Memory B cell (primary cell): ENCODE measurements around the gene MYLK.
"Not testable (repeated sequence)": the region's sequence is repeated elsewhere in the genome, so short reads cannot be mapped to it uniquely, and the experiment has no call there.

Source experiments
- ATAC-seq: fragments of 150-1000 bp; cut with Tn5 transposase; 2 replicates; pipeline ENCODE4 v1.10.0; 2021; ENCODE audit warnings: low read depth, mild to moderate bottlenecking, moderate library complexity
- DNase-seq, 2 donors: peaks; one replicate each; pipeline ENCODE4 v3.0.0; 2022; ENCODE audit warnings: low spot score in 2 of 2
- H3K27ac Mint-ChIP-seq: one replicate; pipeline ENCODE4 v1.8.0; 2022; ENCODE audit warnings: mild to moderate bottlenecking, moderate library complexity, mixed read lengths
- H3K27me3 Mint-ChIP-seq: one replicate; pipeline ENCODE4 v1.8.0; 2022; ENCODE audit warnings: mixed read lengths
- H3K36me3 Mint-ChIP-seq: one replicate; pipeline ENCODE4 v1.8.0; 2022; ENCODE audit warnings: mild to moderate bottlenecking, mixed read lengths
- H3K4me1 Mint-ChIP-seq: one replicate; pipeline ENCODE4 v1.8.0; 2022; ENCODE audit warnings: mixed read lengths
- H3K4me3 Mint-ChIP-seq: one replicate; pipeline ENCODE4 v1.8.0; 2022; ENCODE audit warnings: mild to moderate bottlenecking, moderate library complexity, mixed read lengths
- H3K9me3 Mint-ChIP-seq: one replicate; pipeline ENCODE4 v1.8.0; 2022; ENCODE audit warnings: mixed read lengths

MYLK gene

GRCh38 chr3:123884203-123884831 is at the start of gene MYLK:
MYLK (minus strand) TSS chr3:123884332; CDS start chr3:123793841, 90,491 bp downstream.
- Mint-ChIP-seq H3K4me1 (peaks cover 10% of the 10 kb centered on the region), H3K4me3 (peak within 1 kb of the TSS; percentile 73), H3K36me3 (no peaks in the 10 kb centered on the region), H3K9me3 (no peaks in the 10 kb centered on the region), H3K27ac (no peak within 1 kb of the TSS), H3K27me3 (peaks cover 17% of the 10 kb centered on the region)
- DNase-seq = no peak
- peak; percentile 56 for ATAC-seq

GRCh38 chr3:123930445-123930844 is 46.3 kb upstream of the MYLK start:
- H3K9me3 Mint-ChIP-seq = no peaks in the 10 kb centered on the region
- H3K4me1 Mint-ChIP-seq = no peaks in the 10 kb centered on the region
- H3K4me3 Mint-ChIP-seq = no peak overlapping the region
- H3K27ac Mint-ChIP-seq = no peak overlapping the region
- H3K27me3 Mint-ChIP-seq = no peaks in the 10 kb centered on the region
- DNase-seq = no peak
- no peak for ATAC-seq
- H3K36me3 Mint-ChIP-seq = peaks cover 10% of the 10 kb centered on the region

- H3K27ac Mint-ChIP-seq = no peak overlapping the region
- no peaks in the 10 kb centered on the region for H3K27me3 Mint-ChIP-seq
- DNase-seq = no peak
- no peaks in the 10 kb centered on the region for H3K4me1 Mint-ChIP-seq
- peaks cover 7% of the 10 kb centered on the region for H3K9me3 Mint-ChIP-seq
- no peak overlapping the region for H3K4me3 Mint-ChIP-seq
- H3K36me3 Mint-ChIP-seq = peaks cover 17% of the 10 kb centered on the region
- ATAC-seq = no peak
These were observed 45.2 kb upstream of the MYLK start for GRCh38 chr3:123929325-123929724.

- no peak for ATAC-seq
- Mint-ChIP-seq H3K9me3 (peaks cover 21% of the 10 kb centered on the region), H3K4me3 (no peak overlapping the region), H3K36me3 (peaks cover 31% of the 10 kb centered on the region), H3K27me3 (no peaks in the 10 kb centered on the region), H3K4me1 (no peaks in the 10 kb centered on the region), H3K27ac (no peak overlapping the region)
- DNase-seq = no peak
These were observed 42.3 kb upstream of the MYLK start for GRCh38 chr3:123926396-123926795.

GRCh38 chr3:123920868-123921267 is 36.7 kb upstream of the MYLK start:
- H3K4me3 Mint-ChIP-seq = no peak overlapping the region
- no peak for DNase-seq
- H3K9me3 Mint-ChIP-seq = peaks cover 35% of the 10 kb centered on the region
- H3K27ac Mint-ChIP-seq = no peak overlapping the region
- H3K27me3 Mint-ChIP-seq = no peaks in the 10 kb centered on the region
- peaks cover 43% of the 10 kb centered on the region for H3K36me3 Mint-ChIP-seq
- no peak for ATAC-seq
- H3K4me1 Mint-ChIP-seq = no peaks in the 10 kb centered on the region

- ATAC-seq (no peak), DNase-seq (no peak)
- no peak overlapping the region for H3K27ac Mint-ChIP-seq
- no peak overlapping the region for H3K4me3 Mint-ChIP-seq
- no peaks in the 10 kb centered on the region for H3K27me3 Mint-ChIP-seq
- H3K4me1 Mint-ChIP-seq = no peaks in the 10 kb centered on the region
- peaks cover 44% of the 10 kb centered on the region for H3K36me3 Mint-ChIP-seq
- peaks cover 35% of the 10 kb centered on the region for H3K9me3 Mint-ChIP-seq
These were observed 36.3 kb upstream of the MYLK start for GRCh38 chr3:123920383-123920782.

GRCh38 chr3:123919353-123919752 is 35.2 kb upstream of the MYLK start:
- peaks cover 38% of the 10 kb centered on the region for H3K36me3 Mint-ChIP-seq
- ATAC-seq (no peak), DNase-seq (no peak)
- peaks cover 29% of the 10 kb centered on the region for H3K9me3 Mint-ChIP-seq
- no peaks in the 10 kb centered on the region for H3K27me3 Mint-ChIP-seq
- no peak overlapping the region for H3K27ac Mint-ChIP-seq
- H3K4me3 Mint-ChIP-seq = no peak overlapping the region
- H3K4me1 Mint-ChIP-seq = no peaks in the 10 kb centered on the region

GRCh38 chr3:123914829-123915228 is 30.7 kb upstream of the MYLK start:
- ATAC-seq (no peak), DNase-seq (no peak)
- H3K4me3 Mint-ChIP-seq = no peak overlapping the region
- peaks cover 5% of the 10 kb centered on the region for H3K36me3 Mint-ChIP-seq
- H3K27ac Mint-ChIP-seq = no peak overlapping the region
- no peaks in the 10 kb centered on the region for H3K27me3 Mint-ChIP-seq
- no peaks in the 10 kb centered on the region for H3K4me1 Mint-ChIP-seq
- H3K9me3 Mint-ChIP-seq = peaks cover 3% of the 10 kb centered on the region

- H3K27me3 Mint-ChIP-seq = peaks cover 2% of the 10 kb centered on the region
- ATAC-seq (no peak), DNase-seq (no peak)
- no peak overlapping the region for H3K4me3 Mint-ChIP-seq
- H3K4me1 Mint-ChIP-seq = no peaks in the 10 kb centered on the region
- H3K27ac Mint-ChIP-seq = no peak overlapping the region
- no peaks in the 10 kb centered on the region for H3K36me3 Mint-ChIP-seq
- no peaks in the 10 kb centered on the region for H3K9me3 Mint-ChIP-seq
These were observed 25.7 kb upstream of the MYLK start for GRCh38 chr3:123909785-123910184.

GRCh38 chr3:123907720-123908119 is 23.6 kb upstream of the MYLK start:
- no peak for DNase-seq
- Mint-ChIP-seq H3K27ac (no peak overlapping the region), H3K4me1 (no peaks in the 10 kb centered on the region), H3K9me3 (no peaks in the 10 kb centered on the region), H3K4me3 (no peak overlapping the region), H3K36me3 (no peaks in the 10 kb centered on the region), H3K27me3 (peaks cover 4% of the 10 kb centered on the region)
- ATAC-seq = no peak

- ATAC-seq (no peak), DNase-seq (no peak)
- no peaks in the 10 kb centered on the region for H3K36me3 Mint-ChIP-seq
- no peaks in the 10 kb centered on the region for H3K9me3 Mint-ChIP-seq
- H3K4me3 Mint-ChIP-seq = no peak overlapping the region
- H3K27me3 Mint-ChIP-seq = peaks cover 8% of the 10 kb centered on the region
- H3K4me1 Mint-ChIP-seq = no peaks in the 10 kb centered on the region
- no peak overlapping the region for H3K27ac Mint-ChIP-seq
These were observed 15.3 kb upstream of the MYLK start for GRCh38 chr3:123899300-123899865.

- no peak overlapping the region for H3K4me3 Mint-ChIP-seq
- ATAC-seq = no peak
These were observed 8.9 kb upstream of the MYLK start for GRCh38 chr3:123893012-123893411.

GRCh38 chr3:123892195-123892594 is 8.1 kb upstream of the MYLK start:
- no peak overlapping the region for H3K27ac Mint-ChIP-seq
- no peak for ATAC-seq
- H3K9me3 Mint-ChIP-seq = peaks cover 7% of the 10 kb centered on the region
- H3K4me1 Mint-ChIP-seq = no peaks in the 10 kb centered on the region
- no peak for DNase-seq
- peaks cover 7% of the 10 kb centered on the region for H3K36me3 Mint-ChIP-seq
- H3K4me3 Mint-ChIP-seq = no peak overlapping the region
- peaks cover 8% of the 10 kb centered on the region for H3K27me3 Mint-ChIP-seq

More at GRCh38 chr3:123893012-123893411, 8.9 kb upstream of the MYLK start:
- no peaks in the 10 kb centered on the region for H3K4me1 Mint-ChIP-seq
- H3K36me3 Mint-ChIP-seq = peaks cover 7% of the 10 kb centered on the region
- DNase-seq = no peak
- no peak overlapping the region for H3K27ac Mint-ChIP-seq
- peaks cover 8% of the 10 kb centered on the region for H3K27me3 Mint-ChIP-seq
- H3K9me3 Mint-ChIP-seq = peaks cover 7% of the 10 kb centered on the region

- H3K9me3 Mint-ChIP-seq, ATAC-seq, H3K4me3 Mint-ChIP-seq, DNase-seq, H3K27me3 Mint-ChIP-seq, H3K27ac Mint-ChIP-seq, H3K36me3 Mint-ChIP-seq, H3K4me1 Mint-ChIP-seq: not testable (repeated sequence)
These were observed 6.9 kb upstream of the MYLK start for GRCh38 chr3:123890991-123891390.

GRCh38 chr3:123890162-123890561 is 6.0 kb upstream of the MYLK start:
- H3K4me3 Mint-ChIP-seq, H3K4me1 Mint-ChIP-seq, H3K9me3 Mint-ChIP-seq, DNase-seq, H3K36me3 Mint-ChIP-seq, ATAC-seq, H3K27ac Mint-ChIP-seq: not testable (repeated sequence)
- H3K27me3 Mint-ChIP-seq = peaks cover 11% of the 10 kb centered on the region
